Effector CD4-positive, alpha-beta T cell (primary cell): ENCODE data around the gene DSCAM.

Source experiments
- DNase-seq: peaks from one replicate; pipeline ENCODE4 v3.0.0-alpha.2; 2020

Gene DSCAM

GRCh38 chr21:40706806-40707655, 139.9 kb downstream of the DSCAM start:
- no peak for DNase-seq

- DNase-seq = no peak
These were observed 140.8 kb downstream of the DSCAM start for GRCh38 chr21:40706176-40706575.

- DNase-seq = no peak
These were observed 142.8 kb downstream of the DSCAM start for GRCh38 chr21:40704141-40704540.

- DNase-seq = no peak
These were observed 147.6 kb downstream of the DSCAM start for GRCh38 chr21:40699366-40699765.

DNA sequence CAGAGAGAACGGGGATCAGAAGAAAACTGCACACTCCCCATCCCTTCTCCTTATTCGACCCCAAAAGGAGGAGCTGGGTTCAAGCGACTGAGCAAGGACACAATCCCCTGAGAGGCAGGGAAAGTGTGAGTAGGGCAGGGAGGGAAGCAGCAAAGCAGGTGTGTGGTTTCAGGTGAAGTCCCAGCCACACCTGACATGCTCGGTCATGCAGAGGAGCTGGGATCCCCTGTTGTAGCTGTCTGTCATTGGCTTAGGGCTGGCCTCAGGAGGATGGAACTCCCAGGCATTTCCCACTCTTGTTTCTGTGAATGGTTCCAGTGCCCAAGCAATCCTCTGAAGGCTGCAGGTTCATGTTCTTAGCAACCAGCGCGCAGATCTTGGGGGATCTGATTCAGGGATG, 150.7 kb downstream of the DSCAM start:
- no peak for DNase-seq

DNA sequence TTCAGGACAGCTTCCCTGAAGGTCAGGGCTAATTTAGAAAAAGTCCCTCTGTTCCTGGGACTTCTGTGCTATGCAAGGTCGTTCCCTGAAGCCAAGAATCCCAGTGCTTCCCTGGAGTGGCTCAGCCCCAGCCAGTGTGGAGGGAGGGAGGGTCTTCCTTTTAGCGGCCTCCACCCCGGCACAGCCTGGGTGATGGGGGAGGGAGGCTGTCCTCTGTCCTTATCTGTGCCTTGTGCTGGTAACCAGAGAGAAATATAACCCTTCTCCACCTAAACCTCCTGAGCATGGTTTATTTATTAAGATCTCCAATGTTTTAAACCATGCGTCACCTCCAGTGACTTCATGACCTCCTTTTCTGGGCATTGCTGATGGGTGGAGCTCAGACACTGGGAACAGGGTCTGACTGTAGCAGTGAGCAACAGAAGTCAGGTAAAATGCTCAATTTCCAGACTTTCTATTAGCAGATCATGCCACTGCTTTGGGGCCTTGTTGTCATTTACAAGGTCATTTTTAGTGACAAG, 157.1 kb downstream of the DSCAM start:
- no peak for DNase-seq

DNA sequence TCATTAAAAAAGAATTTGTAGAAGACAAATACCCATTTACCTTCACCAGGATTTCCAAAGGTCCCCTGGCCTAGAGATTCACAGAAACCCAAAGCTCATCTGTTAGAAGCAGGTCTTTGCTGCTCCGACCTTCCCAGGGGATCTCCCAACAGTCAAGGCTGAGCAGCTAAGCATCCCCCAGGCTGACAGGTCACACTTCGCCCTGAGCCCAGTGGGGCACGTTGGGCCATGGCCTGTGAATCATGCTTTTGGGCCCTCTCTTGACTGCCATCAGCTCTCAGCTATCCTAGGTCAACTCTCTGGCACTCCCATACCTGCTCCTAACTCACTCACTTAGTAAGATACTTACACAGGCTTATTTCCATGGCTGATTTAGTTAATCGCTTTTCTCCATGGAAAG, 157.7 kb downstream of the DSCAM start:
- DNase-seq = no peak

- no peak for DNase-seq
These were observed 158.7 kb downstream of the DSCAM start for GRCh38 chr21:40688106-40688864.

DNA sequence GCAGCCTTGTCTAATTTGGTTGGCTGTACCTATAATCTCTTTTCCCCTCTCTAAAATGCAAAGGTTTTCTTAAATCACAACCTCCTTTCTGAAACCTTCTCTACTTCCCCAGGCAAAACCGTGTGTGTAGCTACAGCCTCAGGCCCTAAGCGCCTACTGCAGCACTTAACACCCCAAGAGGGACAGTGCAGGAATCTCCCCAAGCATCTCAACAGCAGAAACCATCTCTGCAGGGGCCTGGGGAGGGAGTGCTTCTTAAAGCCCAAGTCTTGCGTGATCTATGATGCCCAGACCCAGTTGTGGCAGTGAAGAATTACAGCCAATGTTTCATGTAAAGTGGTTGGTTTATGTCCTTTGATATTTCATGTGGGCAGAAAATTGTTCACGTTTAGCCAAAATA, 159.3 kb downstream of the DSCAM start:
- DNase-seq = no peak

- no peak for DNase-seq
These were observed 160.4 kb downstream of the DSCAM start for GRCh38 chr21:40686526-40686925.

DNA sequence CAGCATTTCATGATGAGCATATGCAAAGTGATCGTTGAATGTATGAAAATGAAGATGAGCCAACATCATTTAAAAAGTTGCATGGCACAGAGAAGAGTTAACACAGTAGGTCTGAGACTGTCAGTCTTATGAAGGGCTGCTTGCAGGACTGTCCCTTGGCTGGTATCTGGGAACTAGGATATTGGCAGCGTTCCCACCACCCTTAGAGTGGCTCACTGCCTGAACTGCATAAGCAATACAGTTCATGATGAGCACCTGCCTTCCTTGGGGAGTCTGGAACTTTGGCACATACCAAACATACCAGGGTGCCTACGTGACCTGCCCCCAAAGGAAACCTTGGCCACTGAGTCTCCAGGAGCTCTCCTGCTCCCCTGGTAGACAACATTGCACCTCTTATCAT, 161.8 kb downstream of the DSCAM start:
- no peak for DNase-seq

GRCh38 chr21:40684726-40685125, 162.2 kb downstream of the DSCAM start:
- no peak for DNase-seq

DNA sequence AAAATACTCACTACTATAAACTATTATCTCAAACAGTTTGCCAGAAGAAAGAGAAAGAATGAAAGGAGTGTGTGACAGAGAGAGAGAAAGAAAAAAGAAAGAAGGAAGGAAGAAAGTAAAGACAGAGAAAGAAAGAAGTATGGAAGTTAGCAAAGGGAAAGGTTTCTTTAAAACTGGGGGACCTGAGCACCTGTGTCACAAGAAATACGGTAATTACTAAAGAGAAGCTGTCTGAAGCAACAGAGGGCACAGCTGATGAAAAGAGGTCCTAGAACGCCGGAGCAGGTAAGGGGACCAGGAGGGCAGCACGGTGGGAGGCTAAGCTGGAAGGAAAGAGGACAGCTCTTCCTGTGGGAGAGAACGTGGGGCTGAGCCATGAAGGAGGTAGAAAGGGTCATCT, 163.6 kb downstream of the DSCAM start:
- no peak for DNase-seq

GRCh38 chr21:40681164-40681859, 165.6 kb downstream of the DSCAM start:
- no peak for DNase-seq

GRCh38 chr21:40680311-40680710, 166.6 kb downstream of the DSCAM start:
- no peak for DNase-seq

DNA sequence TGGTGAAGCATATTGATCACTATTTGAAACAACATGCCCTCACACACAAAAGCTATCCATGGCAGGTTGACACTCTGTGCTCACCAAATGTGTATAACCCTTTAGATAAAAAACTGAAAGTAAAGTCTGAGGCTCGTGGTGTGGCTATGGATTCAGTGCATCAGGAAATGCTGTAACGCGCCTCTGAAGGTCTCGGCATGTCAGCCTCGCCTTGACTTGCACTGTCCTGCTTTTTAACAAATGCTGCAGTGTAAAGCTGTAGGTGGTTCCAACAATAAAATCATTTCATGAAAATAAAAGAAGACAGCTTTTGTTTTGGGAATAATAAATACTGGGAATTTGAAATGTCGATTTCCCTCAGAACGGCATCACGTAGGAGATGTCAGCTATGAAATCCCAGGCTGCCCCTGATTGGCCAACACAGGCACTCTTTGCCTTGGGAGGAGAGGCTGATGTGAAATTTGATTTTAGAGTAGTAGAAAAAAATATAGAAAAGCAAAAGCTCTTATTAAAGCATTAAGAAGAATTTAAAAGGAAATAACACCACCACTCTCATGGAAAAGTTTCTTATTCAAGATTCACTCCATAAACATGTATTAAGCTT, 168.2 kb downstream of the DSCAM start:
- no peak for DNase-seq

DNA sequence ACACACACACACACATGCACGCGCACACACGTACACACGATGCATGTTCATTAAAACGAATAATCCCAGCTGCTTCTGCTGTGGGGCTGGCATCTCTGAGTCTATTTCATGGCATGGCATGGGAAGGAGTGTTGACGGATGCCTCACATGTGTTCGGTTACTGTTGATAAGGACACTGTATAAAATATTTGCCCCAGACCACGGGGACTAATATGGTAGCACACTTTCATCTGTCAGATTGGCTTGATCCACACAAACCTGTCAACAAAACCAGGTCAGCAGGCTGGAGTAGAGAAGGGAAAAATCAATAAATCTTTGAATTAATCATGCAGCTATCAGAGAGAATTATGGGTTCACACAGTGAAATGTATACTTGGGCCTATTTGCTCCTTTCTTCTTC, 171.9 kb downstream of the DSCAM start:
- DNase-seq = no peak

- no peak for DNase-seq
These were observed 174.4 kb downstream of the DSCAM start for GRCh38 chr21:40672602-40673001.

DNA sequence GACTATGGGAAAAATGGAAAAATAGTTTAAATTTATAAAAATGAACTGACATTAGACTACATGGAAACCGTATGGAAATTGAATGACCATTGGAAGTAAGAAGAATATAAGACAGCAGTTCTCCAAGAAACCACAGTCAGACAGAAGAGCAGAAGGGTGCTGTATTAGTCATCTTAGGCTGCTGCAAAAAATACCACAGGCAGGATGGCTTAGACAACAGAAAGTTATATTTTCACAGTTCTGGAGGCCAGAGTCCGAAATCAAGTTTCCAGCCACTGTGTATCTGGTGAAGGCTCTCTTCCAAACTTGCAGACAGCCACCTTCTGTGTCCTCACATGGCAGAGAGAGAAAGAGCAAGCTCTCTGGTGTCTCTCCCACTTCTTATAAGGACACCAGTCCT, 175.2 kb downstream of the DSCAM start:
- no peak for DNase-seq

DNA sequence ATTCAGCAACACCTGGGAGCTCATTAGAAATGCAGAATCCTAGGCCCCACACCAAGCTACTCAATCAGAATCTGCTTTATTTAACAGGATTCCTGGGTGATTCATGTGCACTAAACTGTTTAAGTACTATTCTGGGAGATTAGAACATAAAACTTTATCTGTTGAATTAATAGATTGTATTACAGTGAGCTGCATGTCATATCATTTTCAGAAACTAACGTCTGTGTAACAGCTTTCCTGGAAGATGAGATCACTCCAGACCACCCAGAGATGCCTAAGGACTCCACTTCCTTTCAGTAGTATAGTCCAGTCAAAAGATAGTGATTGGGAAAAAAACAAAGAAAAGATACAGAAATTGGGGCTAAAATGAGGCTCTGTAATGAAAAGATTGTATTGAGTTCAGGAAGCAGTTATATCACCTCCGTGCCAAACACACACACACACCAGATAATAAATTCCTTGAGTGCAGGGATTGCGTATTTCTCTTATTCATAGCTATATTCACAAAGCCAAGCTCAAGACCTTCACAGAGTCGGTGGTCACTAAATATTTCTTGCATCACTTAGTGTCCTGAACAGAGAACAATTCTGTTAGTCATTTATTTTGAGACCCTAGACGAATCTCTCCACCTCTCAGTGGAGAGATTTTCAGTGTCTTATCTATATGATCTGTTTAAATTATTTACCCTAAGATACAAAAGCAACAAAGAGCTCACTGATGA, 178.2 kb downstream of the DSCAM start:
- no peak for DNase-seq

- DNase-seq = no peak
These were observed 179.0 kb downstream of the DSCAM start for GRCh38 chr21:40667967-40668366.

DNA sequence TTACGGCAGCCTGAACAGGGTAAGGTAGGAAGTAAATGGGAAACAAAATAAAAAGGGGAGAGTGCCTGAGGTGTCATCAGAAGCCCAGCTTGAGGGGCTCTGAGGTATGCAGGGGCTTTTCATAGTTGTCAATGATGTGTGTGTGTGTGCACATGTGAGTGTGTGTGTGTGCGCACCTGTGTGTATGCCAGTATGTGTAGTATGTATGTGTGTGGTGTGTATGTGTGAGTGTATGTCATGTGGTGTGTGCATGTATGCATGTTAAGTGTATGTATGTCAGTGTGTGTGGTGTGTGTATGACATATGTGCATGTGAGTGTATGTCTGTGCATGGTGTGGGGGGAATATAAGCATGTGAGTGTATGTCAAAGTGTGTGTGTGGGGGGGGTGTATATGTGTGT, 184.1 kb downstream of the DSCAM start:
- DNase-seq = no peak
